GM18951 (cell line): ENCODE results near the gene IL1RAPL1.
"Not testable (repeated sequence)": the region's sequence is repeated elsewhere in the genome, so short reads cannot be mapped to it uniquely, and the experiment has no call there.

Source experiments
- POLR2A ChIP-seq: IDR thresholded peaks from 4 replicates; pipeline ENCODE4 v1.6.1; 2011; ENCODE audit warnings: mild to moderate bottlenecking; ENCODE audit not compliant: insufficient read length, insufficient read depth; ENCODE audit errors: extremely low read depth
- in situ Hi-C: fragments of 300-500 bp; cut with MboI; formaldehyde crosslinking; loops from one replicate; pipeline ENCODE4 v1.12.0; 2022; ENCODE audit warnings: low sequenced_read_pairs, mixed read lengths, inconsistent platforms; ENCODE audit not compliant: unreplicated experiment

Gene IL1RAPL1

GRCh38 chrX:29257521-29257920 is 670.3 kb downstream of the IL1RAPL1 start:
- TF ChIP-seq POLR2A: no peak
- in situ Hi-C loops: no loop called here

GRCh38 chrX:29269390-29269789 is 682.1 kb downstream of the IL1RAPL1 start:
- in situ Hi-C loops: no loop called here
- no peak for TF ChIP-seq POLR2A

- TF ChIP-seq POLR2A: no peak
- in situ Hi-C loops: no loop called here
Measured at GRCh38 chrX:29274517-29274916, 687.3 kb downstream of the IL1RAPL1 start.

GRCh38 chrX:29275928-29276327 is 688.7 kb downstream of the IL1RAPL1 start:
- TF ChIP-seq POLR2A: no peak
- in situ Hi-C loops: no loop called here

GRCh38 chrX:29281078-29281742 is 694.0 kb downstream of the IL1RAPL1 start:
- TF ChIP-seq POLR2A: no peak
- in situ Hi-C loops: no loop called here

GRCh38 chrX:29285664-29286063 is 698.4 kb downstream of the IL1RAPL1 start:
- in situ Hi-C loops: no loop called here
- TF ChIP-seq POLR2A: no peak

GRCh38 chrX:29295987-29296680 is 708.9 kb downstream of the IL1RAPL1 start:
- TF ChIP-seq POLR2A: no peak
- in situ Hi-C loops: no loop called here

- no peak for TF ChIP-seq POLR2A
- in situ Hi-C loops: no loop called here
Measured at GRCh38 chrX:29297171-29297800, 710.0 kb downstream of the IL1RAPL1 start.

GRCh38 chrX:29299684-29300083 is 712.4 kb downstream of the IL1RAPL1 start:
- in situ Hi-C loops: no loop called here
- TF ChIP-seq POLR2A: no peak

GRCh38 chrX:29308726-29309125 is 721.5 kb downstream of the IL1RAPL1 start:
- in situ Hi-C loops: no loop called here
- no peak for TF ChIP-seq POLR2A

GRCh38 chrX:29315931-29316330 is 728.7 kb downstream of the IL1RAPL1 start:
- in situ Hi-C loops: no loop called here
- no peak for TF ChIP-seq POLR2A

GRCh38 chrX:29318012-29318411 is 730.8 kb downstream of the IL1RAPL1 start:
- in situ Hi-C loops: no loop called here
- TF ChIP-seq POLR2A: no peak

GRCh38 chrX:29332429-29332828 is 745.2 kb downstream of the IL1RAPL1 start:
- in situ Hi-C loops: not testable (repeated sequence)

- in situ Hi-C loops: not testable (repeated sequence)
Measured at GRCh38 chrX:29333091-29333490, 745.8 kb downstream of the IL1RAPL1 start.

- no peak for TF ChIP-seq POLR2A
- in situ Hi-C loops: no loop called here
Measured at GRCh38 chrX:29348288-29348687, 761.0 kb downstream of the IL1RAPL1 start.
